ENCODE results near the gene PRKCE.

DNA sequence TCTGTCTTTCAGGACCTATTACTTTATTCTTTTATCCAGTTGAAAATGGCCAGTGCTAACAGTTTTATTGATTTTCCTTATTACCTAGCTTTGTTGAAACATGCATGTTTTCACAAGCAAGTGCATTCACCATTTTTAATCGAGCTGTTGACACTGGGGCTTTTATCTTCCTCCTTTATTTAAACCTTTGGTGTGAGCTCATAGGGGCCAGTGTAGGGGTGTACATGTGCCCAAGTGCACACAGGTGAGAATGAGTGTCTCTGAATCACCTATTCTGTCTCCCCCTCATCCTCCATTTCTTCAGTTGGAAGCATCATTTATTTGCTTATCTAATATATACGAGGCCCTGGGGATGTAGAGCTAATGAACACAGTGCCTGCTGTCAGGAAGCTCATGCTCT is 199.1 kb downstream of the PRKCE start:
- TF ChIP-seq, protein P1, sequence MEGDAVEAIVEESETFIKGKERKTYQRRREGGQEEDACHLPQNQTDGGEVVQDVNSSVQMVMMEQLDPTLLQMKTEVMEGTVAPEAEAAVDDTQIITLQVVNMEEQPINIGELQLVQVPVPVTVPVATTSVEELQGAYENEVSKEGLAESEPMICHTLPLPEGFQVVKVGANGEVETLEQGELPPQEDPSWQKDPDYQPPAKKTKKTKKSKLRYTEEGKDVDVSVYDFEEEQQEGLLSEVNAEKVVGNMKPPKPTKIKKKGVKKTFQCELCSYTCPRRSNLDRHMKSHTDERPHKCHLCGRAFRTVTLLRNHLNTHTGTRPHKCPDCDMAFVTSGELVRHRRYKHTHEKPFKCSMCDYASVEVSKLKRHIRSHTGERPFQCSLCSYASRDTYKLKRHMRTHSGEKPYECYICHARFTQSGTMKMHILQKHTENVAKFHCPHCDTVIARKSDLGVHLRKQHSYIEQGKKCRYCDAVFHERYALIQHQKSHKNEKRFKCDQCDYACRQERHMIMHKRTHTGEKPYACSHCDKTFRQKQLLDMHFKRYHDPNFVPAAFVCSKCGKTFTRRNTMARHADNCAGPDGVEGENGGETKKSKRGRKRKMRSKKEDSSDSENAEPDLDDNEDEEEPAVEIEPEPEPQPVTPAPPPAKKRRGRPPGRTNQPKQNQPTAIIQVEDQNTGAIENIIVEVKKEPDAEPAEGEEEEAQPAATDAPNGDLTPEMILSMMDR (conservative IDR thresholded peaks at IDR 0.05 in 1 of 2, IDR thresholded peaks at IDR 0.05 in 1 of 2; ENCODE audit: extremely low read depth in 1 of 2, insufficient read depth in 1 of 2, low read depth in 1 of 2, low read length in 2 of 2) = no peak
- TF ChIP-seq EZH2 (IDR thresholded peaks at IDR 0.05; ENCODE audit: borderline replicate concordance, low read length) = no peak

Data from mammary epithelial cell (primary cell).